Stimulated activated CD8-positive, alpha-beta memory T cell treated with anti-CD3 and anti-CD28 coated beads, Interleukin-7, amount 100 ng/mL, for 1 hour (primary cell): ENCODE measurements around the gene PTPRJ.

Experiments used
- DNase-seq, 2 donors: peaks; one replicate each; pipeline ENCODE4 v3.0.0-alpha.2; 2020; ENCODE audit warnings: low read depth in 2 of 2

Gene PTPRJ

GRCh38 chr11:47997063-47998053, 17.0 kb downstream of the PTPRJ start:
- DNase-seq, result no peak

GRCh38 chr11:47998345-47998732, 18.0 kb downstream of the PTPRJ start:
- DNase-seq, result no peak

- no peak for DNase-seq
Measured at GRCh38 chr11:47998733-47999359, 18.5 kb downstream of the PTPRJ start.

- no peak for DNase-seq
Measured at GRCh38 chr11:48000432-48000831, 20.1 kb downstream of the PTPRJ start.

GRCh38 chr11:48001438-48002021, 21.2 kb downstream of the PTPRJ start:
- peak; percentile 48 to 64 for DNase-seq

- DNase-seq, result no peak
Measured at GRCh38 chr11:48002561-48002960, 22.2 kb downstream of the PTPRJ start.

GRCh38 chr11:48003926-48004325, 23.6 kb downstream of the PTPRJ start:
- no peak for DNase-seq

GRCh38 chr11:48004456-48004855, 24.1 kb downstream of the PTPRJ start:
- no peak for DNase-seq

- no peak for DNase-seq
Measured at GRCh38 chr11:48005136-48005535, 24.8 kb downstream of the PTPRJ start.

GRCh38 chr11:48005831-48006270, 25.5 kb downstream of the PTPRJ start:
- DNase-seq, result no peak

- DNase-seq, result no peak
Measured at GRCh38 chr11:48006301-48006992, 26.1 kb downstream of the PTPRJ start.

- no peak for DNase-seq
Measured at GRCh38 chr11:48007677-48008076, 27.3 kb downstream of the PTPRJ start.

GRCh38 chr11:48008951-48009270, 28.6 kb downstream of the PTPRJ start:
- no peak for DNase-seq

GRCh38 chr11:48011102-48011797, 30.9 kb downstream of the PTPRJ start:
- DNase-seq, result no peak

GRCh38 chr11:48011798-48012391, 31.5 kb downstream of the PTPRJ start:
- DNase-seq, result peak in 1 of 2 donors; percentile 33

- no peak for DNase-seq
Measured at GRCh38 chr11:48013269-48013901, 33.0 kb downstream of the PTPRJ start.

- DNase-seq, result no peak
Measured at GRCh38 chr11:48014917-48015316, 34.6 kb downstream of the PTPRJ start.

GRCh38 chr11:48017105-48017830, 36.9 kb downstream of the PTPRJ start:
- DNase-seq, result no peak

GRCh38 chr11:48017831-48018527, 37.6 kb downstream of the PTPRJ start:
- DNase-seq, result no peak
